Liver (tissue), 9 donors: ENCODE data around the gene USP2. TPM values are rescaled to one million over a fixed set of nuclear protein-coding genes. Genes with fewer than 3 reads are reported as not detected.
A peak's percentile ranks its signal among the peaks of the same experiment; 100 is the strongest.

Source experiments
- DNase-seq: peaks from one replicate; pipeline ENCODE4 v3.0.0-alpha.2; 2017; ENCODE audit warnings: low spot score
- H3K27ac ChIP-seq, 2 donors: one replicate each; pipeline ENCODE4 v1.7.0; 2013; ENCODE audit warnings: inconsistent platforms in 2 of 2, low read length in 2 of 2, control low read depth in 1 of 2, low read depth in 1 of 2, mild to moderate bottlenecking in 1 of 2
- H3K27me3 ChIP-seq, 4 donors: one replicate each; pipeline versions ENCODE4 v1.6.1 to v1.7.0; 2013; ENCODE audit warnings: low read length in 3 of 4, inconsistent platforms in 1 of 4, mild to moderate bottlenecking in 1 of 4, moderate library complexity in 1 of 4; ENCODE audit not compliant: control insufficient read depth in 4 of 4, insufficient read depth in 4 of 4
- H3K36me3 ChIP-seq, 4 donors: one replicate each; pipeline versions ENCODE4 v1.6.1 to v1.7.0; 2013; ENCODE audit warnings: low read length in 3 of 4, mild to moderate bottlenecking in 3 of 4, low read depth in 1 of 4, moderate library complexity in 1 of 4; ENCODE audit not compliant: control insufficient read depth in 4 of 4, insufficient read depth in 3 of 4
- H3K4me1 ChIP-seq, 4 donors: one replicate each; pipeline versions ENCODE4 v1.6.1 to v1.7.0; 2013; ENCODE audit warnings: low read length in 3 of 4, mild to moderate bottlenecking in 3 of 4, moderate library complexity in 1 of 4; ENCODE audit not compliant: control insufficient read depth in 4 of 4, insufficient read depth in 4 of 4
- H3K4me3 ChIP-seq, 3 donors: one replicate each; pipeline versions ENCODE4 v1.6.1 to v1.7.0; 2013; ENCODE audit warnings: low read length in 3 of 3, control low read depth in 1 of 3, low read depth in 1 of 3, mild to moderate bottlenecking in 1 of 3
- H3K9ac ChIP-seq, 2 donors: one replicate each; pipeline ENCODE4 v1.7.0; 2013; ENCODE audit warnings: low read length in 2 of 2, mild to moderate bottlenecking in 2 of 2, moderate library complexity in 2 of 2, control low read depth in 1 of 2, low read depth in 1 of 2
- H3K9me3 ChIP-seq, 4 donors: one replicate each; pipeline versions ENCODE4 v1.6.1 to v1.7.0; 2013; ENCODE audit warnings: low read length in 3 of 4; ENCODE audit not compliant: control insufficient read depth in 4 of 4
- CTCF ChIP-seq: fragments of 150-350 bp; IDR thresholded peaks from 2 replicates; pipeline ENCODE4 v1.5.1; 2017; ENCODE audit warnings: improper control_type of control experiment, low read depth, low read length; ENCODE audit not compliant: missing input control
- MAX ChIP-seq: IDR thresholded peaks from 2 replicates; pipeline ENCODE4 v1.6.1; 2016; ENCODE audit warnings: antibody characterized with exemption
- NR2F2 ChIP-seq: IDR thresholded peaks from 2 replicates; pipeline ENCODE4 v1.6.1; 2016; ENCODE audit warnings: antibody characterized with exemption
- RAD21 ChIP-seq, 2 donors: IDR thresholded peaks; 2 replicates each; pipeline ENCODE4 v1.6.1; 2016; ENCODE audit warnings: antibody characterized with exemption in 2 of 2, mild to moderate bottlenecking in 2 of 2
- WGBS: extraction: QIAGEN DNeasy Blood & Tissue Kit; methylation state at CpG from one replicate; pipeline ENCODE4 v1.1.7; 2013; 5-methylcytosine and 5-hydroxymethylcytosine counted together
- polyA plus RNA-seq, 2 donors: library from polyadenylated mRNA; stranded (reverse) in 1 of 2; unstranded in 1 of 2; fragments of 200-250 nt in 1 of 2; fragments of >200 nt in 1 of 2; fragmentation: Nextera tagmentation in 1 of 2; extraction: Ambion mirVana in 1 of 2; gene quantifications; one replicate each; pipeline versions ENCODE4 v1.2.1 to v1.2.3, GENCODE V29; 2013 to 2015
- total RNA-seq, 2 donors: library from RNA; depleted of rRNA; stranded (reverse); fragments of >200 nt; gene quantifications; one replicate each; pipeline ENCODE4 v1.2.3, GENCODE V29; 2014
- TF ChIP-seq, protein P1 (sequence below): IDR thresholded peaks from 2 replicates; pipeline ENCODE4 v1.6.1; 2016; ENCODE audit warnings: antibody characterized with exemption
- TF ChIP-seq, protein P2 (sequence below): IDR thresholded peaks from 2 replicates; pipeline ENCODE4 v1.6.1; 2016; ENCODE audit warnings: antibody characterized with exemption
- donor health status: healthy.
- donor health status: healthy.
- donor health status: healthy.
- donor health status: healthy.
- donor health status: healthy.

USP2 gene
- total and polyA plus RNA-seq, 4 donors = 0.65 to 4.4 (median 2.1) TPM

DNA sequence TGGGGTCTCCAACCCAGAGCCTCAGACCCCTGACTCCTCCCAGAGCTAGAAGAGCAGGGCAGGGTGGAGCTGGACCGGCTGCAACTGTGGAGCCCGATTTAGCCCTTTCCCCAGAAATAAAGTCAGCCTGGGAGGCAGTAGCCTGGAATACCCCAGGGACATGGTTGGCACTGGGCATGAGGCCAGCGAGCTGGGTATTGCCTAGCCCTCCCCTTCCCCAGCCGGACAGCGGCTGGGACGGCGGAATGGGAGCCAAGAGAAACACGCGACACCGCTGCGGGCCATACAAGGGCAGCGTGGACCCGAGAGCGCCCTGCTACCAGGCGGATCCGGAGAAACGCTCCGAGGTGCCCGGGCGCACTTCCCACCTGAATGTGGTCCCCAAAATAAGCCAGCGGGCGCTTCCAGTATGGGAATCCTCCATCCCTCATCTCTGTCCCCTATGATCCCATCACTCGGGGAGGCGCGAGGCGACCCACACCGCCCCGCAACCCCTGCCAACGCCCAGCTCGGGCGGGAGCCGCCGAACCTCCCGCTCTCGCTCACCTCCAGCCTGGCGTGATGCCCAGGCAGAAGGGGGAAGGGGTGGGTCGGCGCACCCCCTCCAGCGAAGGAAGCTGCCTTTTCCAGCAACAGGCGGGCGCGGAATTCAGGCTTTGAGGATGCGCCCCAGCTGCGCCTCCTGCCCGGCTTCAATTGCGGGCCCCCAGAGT, 65.3 kb downstream of the USP2 start:
- Histone ChIP-seq H3K9ac (no peak overlapping the region), H3K9me3 (no peaks in the 10 kb centered on the region), H3K4me3 (peak overlapping the region; percentile 24 to 40 (median 26)), H3K36me3 (no peaks in the 10 kb centered on the region), H3K27ac (peak overlapping the region; percentile 33 to 40), H3K27me3 (peaks cover 0 to 8% (median 3%) of the 10 kb centered on the region in 4 donors), H3K4me1 (peaks cover 10 to 28% (median 19%) of the 10 kb centered on the region in 4 donors)
- WGBS = 3% methylated on average over 46 of the region's 46 CpGs
- DNase-seq = no peak
- TF ChIP-seq CTCF = no peak
- no peak for TF ChIP-seq MAX
- TF ChIP-seq, protein P1, sequence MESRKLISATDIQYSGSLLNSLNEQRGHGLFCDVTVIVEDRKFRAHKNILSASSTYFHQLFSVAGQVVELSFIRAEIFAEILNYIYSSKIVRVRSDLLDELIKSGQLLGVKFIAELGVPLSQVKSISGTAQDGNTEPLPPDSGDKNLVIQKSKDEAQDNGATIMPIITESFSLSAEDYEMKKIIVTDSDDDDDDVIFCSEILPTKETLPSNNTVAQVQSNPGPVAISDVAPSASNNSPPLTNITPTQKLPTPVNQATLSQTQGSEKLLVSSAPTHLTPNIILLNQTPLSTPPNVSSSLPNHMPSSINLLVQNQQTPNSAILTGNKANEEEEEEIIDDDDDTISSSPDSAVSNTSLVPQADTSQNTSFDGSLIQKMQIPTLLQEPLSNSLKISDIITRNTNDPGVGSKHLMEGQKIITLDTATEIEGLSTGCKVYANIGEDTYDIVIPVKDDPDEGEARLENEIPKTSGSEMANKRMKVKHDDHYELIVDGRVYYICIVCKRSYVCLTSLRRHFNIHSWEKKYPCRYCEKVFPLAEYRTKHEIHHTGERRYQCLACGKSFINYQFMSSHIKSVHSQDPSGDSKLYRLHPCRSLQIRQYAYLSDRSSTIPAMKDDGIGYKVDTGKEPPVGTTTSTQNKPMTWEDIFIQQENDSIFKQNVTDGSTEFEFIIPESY = no peak
- no peak for TF ChIP-seq NR2F2

GRCh38 chr11:119315131-119316015, 66.1 kb downstream of the USP2 start:
- H3K27ac ChIP-seq = peak overlapping the region; percentile 9 to 40
- H3K9ac ChIP-seq = no peak overlapping the region
- 12% methylated on average over 29 of the region's 29 CpGs for WGBS
- peaks cover 0 to 8% (median 2%) of the 10 kb centered on the region in 4 donors for H3K27me3 ChIP-seq
- H3K36me3 ChIP-seq = no peaks in the 10 kb centered on the region
- H3K9me3 ChIP-seq = no peaks in the 10 kb centered on the region
- TF ChIP-seq, protein P2, sequence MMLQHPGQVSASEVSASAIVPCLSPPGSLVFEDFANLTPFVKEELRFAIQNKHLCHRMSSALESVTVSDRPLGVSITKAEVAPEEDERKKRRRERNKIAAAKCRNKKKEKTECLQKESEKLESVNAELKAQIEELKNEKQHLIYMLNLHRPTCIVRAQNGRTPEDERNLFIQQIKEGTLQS = no peak
- peak; percentile 52 for TF ChIP-seq NR2F2
- peak overlapping the region; percentile 26 to 40 (median 26) for H3K4me3 ChIP-seq
- DNase-seq = no peak
- H3K4me1 ChIP-seq = peaks cover 8 to 20% (median 13%) of the 10 kb centered on the region in 4 donors

DNA sequence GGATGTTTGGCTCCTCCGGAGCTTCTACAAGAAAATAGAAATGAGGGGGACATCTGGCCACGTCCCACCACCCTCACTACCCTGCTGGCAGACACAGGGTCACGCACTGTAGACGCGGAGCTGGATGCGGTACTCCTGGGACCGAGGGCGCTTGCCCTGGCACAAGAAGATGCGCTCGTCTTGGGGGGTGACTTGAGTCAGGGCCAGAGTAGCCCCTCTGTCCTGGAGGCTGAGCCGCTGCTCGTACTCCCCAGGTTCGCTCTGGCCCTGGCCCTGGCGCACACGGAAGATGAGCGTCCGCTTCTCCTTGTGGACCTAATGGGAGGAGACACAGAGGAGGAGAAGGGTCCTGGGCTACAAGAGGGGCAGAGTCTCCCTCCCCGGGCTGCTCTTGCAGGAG, 66.8 kb downstream of the USP2 start:
- no peak for TF ChIP-seq CTCF
- no peak for TF ChIP-seq RAD21 (IDR thresholded peaks at IDR 0.05)
- TF ChIP-seq, protein P2 = no peak
- DNase-seq = no peak
- peaks cover 0 to 8% (median 2%) of the 10 kb centered on the region in 4 donors for H3K27me3 ChIP-seq
- no peaks in the 10 kb centered on the region for H3K9me3 ChIP-seq
- no peak overlapping the region for H3K4me3 ChIP-seq
- H3K36me3 ChIP-seq = no peaks in the 10 kb centered on the region
- peaks cover 8 to 20% (median 13%) of the 10 kb centered on the region in 4 donors for H3K4me1 ChIP-seq
- H3K27ac ChIP-seq = no peak overlapping the region
- no peak overlapping the region for H3K9ac ChIP-seq
- 80% methylated on average over 18 of the region's 18 CpGs for WGBS
